ENCODE measurements around the gene TMIGD1. TPM values are rescaled to one million over a fixed set of nuclear protein-coding genes. Genes with fewer than 3 reads are reported as not detected.

The TMIGD1 gene
- polyA plus RNA-seq, 1 donor from 2014 or later: not detected

DNA sequence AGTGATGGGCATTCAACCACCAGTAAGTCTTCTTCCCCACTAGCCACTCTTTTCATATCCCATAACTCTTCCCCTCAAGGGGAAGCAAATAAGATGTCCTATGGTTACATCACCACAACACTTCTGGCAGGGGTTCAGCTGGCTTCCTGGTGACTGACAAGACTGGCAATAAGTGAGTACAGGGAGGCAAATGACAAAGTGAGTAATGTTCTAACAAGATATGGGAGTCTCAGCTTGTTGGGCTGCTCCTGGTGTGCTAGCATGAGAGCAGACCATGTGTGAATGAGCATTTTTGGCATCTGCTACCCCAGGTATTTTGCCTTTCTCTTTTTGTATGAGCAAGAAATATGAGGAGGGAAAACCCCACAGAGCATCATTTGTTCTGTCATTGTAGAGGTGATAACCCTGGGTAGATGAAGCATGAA, 9.9 kb downstream of the TMIGD1 start:
- Mint-ChIP-seq H3K9me3 (no peaks in the 10 kb centered on the region), H3K36me3 (no peaks in the 10 kb centered on the region), H3K4me1 (peaks cover 4 to 12% (median 9%) of the 10 kb centered on the region in 3 donors), H3K27me3 (no peaks in the 10 kb centered on the region), H3K27ac (no peak overlapping the region), H3K4me3 (peak overlapping the region in 1 of 4 donors; percentile 20)

GRCh38 chr17:30323262-30323894, 10.5 kb downstream of the TMIGD1 start:
- peak overlapping the region in 2 of 4 donors; percentile 47 to 53 for H3K4me3 Mint-ChIP-seq
- no peaks in the 10 kb centered on the region for H3K9me3 Mint-ChIP-seq
- H3K27me3 Mint-ChIP-seq: no peaks in the 10 kb centered on the region
- peaks cover 4 to 12% (median 9%) of the 10 kb centered on the region in 3 donors for H3K4me1 Mint-ChIP-seq
- H3K27ac Mint-ChIP-seq: no peak overlapping the region
- H3K36me3 Mint-ChIP-seq: no peaks in the 10 kb centered on the region

DNA sequence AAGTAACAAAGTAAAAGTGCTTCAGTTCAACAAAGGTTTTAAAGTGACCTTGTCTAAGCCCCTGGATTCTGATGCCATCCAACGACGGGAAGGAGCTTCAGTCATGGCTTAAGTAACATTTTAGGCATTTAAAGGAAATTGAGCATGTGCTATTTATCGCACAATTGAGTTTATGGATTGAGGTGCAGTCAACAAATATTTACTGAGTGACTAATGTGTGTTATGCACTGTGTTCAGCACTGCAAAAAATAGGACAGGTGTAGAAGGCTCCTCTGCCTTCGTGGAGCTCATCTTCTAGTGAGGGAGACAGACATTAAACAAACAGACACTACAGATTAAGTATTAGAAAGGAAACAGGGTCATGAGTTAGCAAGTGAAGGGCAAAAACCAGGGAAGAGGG, 12.5 kb downstream of the TMIGD1 start:
- H3K4me1 Mint-ChIP-seq: peaks cover 4 to 12% (median 9%) of the 10 kb centered on the region in 3 donors
- H3K27ac Mint-ChIP-seq: no peak overlapping the region
- no peaks in the 10 kb centered on the region for H3K36me3 Mint-ChIP-seq
- no peak overlapping the region for H3K4me3 Mint-ChIP-seq
- no peaks in the 10 kb centered on the region for H3K9me3 Mint-ChIP-seq
- H3K27me3 Mint-ChIP-seq: no peaks in the 10 kb centered on the region

DNA sequence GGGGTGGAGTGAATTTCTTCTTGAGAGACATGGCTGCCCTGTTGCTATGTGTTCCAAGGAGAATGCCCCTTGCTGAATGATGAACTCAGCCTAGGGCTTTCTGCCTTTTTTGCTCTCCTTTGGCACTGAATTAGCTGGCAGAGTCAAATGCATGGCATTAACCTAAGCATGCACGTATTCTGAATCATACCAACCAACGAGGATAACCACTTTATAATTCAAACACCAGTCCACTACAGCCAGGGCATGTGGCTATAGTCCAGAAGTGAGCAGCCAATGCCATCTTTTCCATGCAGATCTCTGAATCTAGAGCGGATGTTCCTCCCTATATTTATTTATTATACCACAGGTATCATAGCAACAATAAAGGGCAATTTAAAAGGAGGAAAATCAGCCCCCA, 15.7 kb downstream of the TMIGD1 start:
- Mint-ChIP-seq H3K27ac (no peak overlapping the region), H3K9me3 (no peaks in the 10 kb centered on the region), H3K4me3 (no peak overlapping the region), H3K4me1 (peaks cover 1 to 3% (median 2%) of the 10 kb centered on the region in 3 donors), H3K36me3 (no peaks in the 10 kb centered on the region), H3K27me3 (no peaks in the 10 kb centered on the region)

GRCh38 chr17:30316736-30317135, 17.1 kb downstream of the TMIGD1 start:
- H3K4me1 Mint-ChIP-seq: no peaks in the 10 kb centered on the region
- no peak overlapping the region for H3K27ac Mint-ChIP-seq
- no peaks in the 10 kb centered on the region for H3K9me3 Mint-ChIP-seq
- H3K27me3 Mint-ChIP-seq: no peaks in the 10 kb centered on the region
- no peaks in the 10 kb centered on the region for H3K36me3 Mint-ChIP-seq
- no peak overlapping the region for H3K4me3 Mint-ChIP-seq

- no peaks in the 10 kb centered on the region for H3K36me3 Mint-ChIP-seq
- H3K4me1 Mint-ChIP-seq: no peaks in the 10 kb centered on the region
- no peaks in the 10 kb centered on the region for H3K9me3 Mint-ChIP-seq
- no peak overlapping the region for H3K4me3 Mint-ChIP-seq
- H3K27ac Mint-ChIP-seq: no peak overlapping the region
- H3K27me3 Mint-ChIP-seq: no peaks in the 10 kb centered on the region
These were observed 18.8 kb downstream of the TMIGD1 start for GRCh38 chr17:30315106-30315505.

DNA sequence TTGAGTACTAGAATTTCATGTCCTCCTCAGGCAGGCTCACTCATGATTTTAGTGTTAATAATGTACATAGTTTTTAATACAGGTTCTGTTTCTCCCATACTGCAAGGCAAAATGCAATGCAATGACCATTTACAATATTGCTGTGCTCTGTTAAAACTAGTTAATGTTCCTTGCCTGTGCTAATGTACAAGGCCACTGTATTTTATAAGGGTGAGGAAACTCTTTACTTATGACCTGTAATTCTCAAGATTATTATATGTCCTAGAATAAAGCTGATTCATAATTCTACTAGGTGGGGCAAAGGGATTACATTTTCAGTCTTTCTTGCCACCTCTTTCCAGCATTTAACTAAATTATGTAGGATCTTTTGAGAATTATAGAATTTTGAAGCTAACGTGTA, 19.4 kb downstream of the TMIGD1 start:
- Mint-ChIP-seq H3K9me3 (no peaks in the 10 kb centered on the region), H3K27ac (no peak overlapping the region), H3K4me1 (no peaks in the 10 kb centered on the region), H3K36me3 (no peaks in the 10 kb centered on the region), H3K27me3 (no peaks in the 10 kb centered on the region), H3K4me3 (no peak overlapping the region)

DNA sequence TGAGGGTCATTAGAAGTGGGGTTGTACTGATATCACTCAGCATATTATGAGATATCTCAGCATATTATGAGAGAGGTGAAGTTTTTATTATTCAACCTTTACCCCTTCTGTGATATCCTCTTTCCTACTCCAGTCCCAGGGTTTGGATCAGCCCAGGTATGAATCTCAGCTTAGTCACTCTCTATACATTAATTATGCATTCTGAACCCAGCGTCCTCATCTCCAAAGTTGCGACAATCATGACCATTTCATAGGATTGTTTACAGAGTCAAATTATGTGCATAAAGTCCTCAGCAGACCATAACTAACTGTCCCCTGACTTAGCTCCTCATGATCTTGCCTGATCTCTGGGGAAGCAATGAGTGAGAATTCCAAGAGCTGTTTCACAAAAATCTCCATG, 21.6 kb downstream of the TMIGD1 start:
- H3K27me3 Mint-ChIP-seq: no peaks in the 10 kb centered on the region
- H3K36me3 Mint-ChIP-seq: no peaks in the 10 kb centered on the region
- H3K9me3 Mint-ChIP-seq: no peaks in the 10 kb centered on the region
- no peaks in the 10 kb centered on the region for H3K4me1 Mint-ChIP-seq
- H3K4me3 Mint-ChIP-seq: no peak overlapping the region
- no peak overlapping the region for H3K27ac Mint-ChIP-seq

DNA sequence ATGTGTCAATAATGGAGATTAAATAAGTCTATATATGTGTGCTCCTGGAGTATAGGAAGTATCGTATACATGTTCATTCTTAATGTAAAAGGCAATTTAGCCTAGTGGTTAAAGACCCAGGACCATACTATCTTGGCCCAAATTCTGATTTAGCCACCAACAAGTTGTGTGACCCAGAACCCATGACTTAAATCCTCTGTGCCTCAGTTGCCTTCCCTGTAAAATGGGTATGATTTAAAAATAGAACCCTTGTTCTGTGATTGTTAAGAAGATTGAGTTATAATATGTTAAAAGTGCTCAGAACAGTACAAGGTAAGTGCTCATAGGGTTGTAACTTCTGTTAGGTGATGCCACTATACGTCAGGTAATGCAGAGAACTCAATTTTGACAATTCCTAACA, 23.3 kb downstream of the TMIGD1 start:
- no peak overlapping the region for H3K27ac Mint-ChIP-seq
- H3K4me3 Mint-ChIP-seq: no peak overlapping the region
- H3K27me3 Mint-ChIP-seq: peaks cover 3% of the 10 kb centered on the region
- H3K9me3 Mint-ChIP-seq: no peaks in the 10 kb centered on the region
- H3K4me1 Mint-ChIP-seq: no peaks in the 10 kb centered on the region
- no peaks in the 10 kb centered on the region for H3K36me3 Mint-ChIP-seq

DNA sequence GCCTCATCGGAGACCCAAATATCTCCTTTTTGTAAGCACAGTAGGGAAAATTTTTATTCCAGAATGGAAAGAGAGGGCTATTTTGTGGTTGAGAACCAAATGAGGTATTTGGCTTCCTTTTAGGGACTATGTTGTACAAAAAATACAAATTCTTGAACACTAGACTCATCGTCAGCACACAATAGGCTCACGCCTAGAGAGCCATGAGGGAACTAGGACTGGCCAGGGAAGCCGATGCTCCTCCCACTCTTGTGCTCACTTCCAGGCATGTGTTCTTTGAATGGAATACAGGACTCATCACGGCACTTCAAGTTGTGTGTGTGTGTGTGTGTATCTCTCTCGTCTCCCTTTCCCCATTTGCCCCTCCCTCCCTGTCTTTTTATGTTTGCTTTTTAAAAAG, 24.3 kb downstream of the TMIGD1 start:
- Mint-ChIP-seq H3K4me3 (no peak overlapping the region), H3K36me3 (no peaks in the 10 kb centered on the region)

DNA sequence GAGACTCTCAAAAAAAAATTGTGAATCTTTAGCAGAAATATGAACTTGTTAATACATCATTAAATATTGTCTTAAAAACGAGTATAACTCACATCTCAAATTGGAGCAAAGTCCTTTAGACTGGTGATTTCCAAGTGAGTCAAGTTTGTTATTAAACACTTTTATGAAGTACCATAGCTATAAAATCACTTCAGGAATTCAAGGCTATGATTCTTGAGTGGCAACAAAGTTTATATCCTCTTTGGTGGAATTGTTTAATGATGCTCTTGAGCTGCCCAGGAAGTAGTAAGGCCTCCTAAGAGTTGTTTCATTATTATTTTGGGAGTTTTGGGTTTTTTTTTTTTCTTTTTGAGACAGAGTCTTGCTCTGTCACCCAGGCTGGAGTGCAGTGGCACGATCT, 25.5 kb downstream of the TMIGD1 start:
- Mint-ChIP-seq H3K4me3 (no peak overlapping the region), H3K27ac (no peak overlapping the region), H3K4me1 (no peaks in the 10 kb centered on the region), H3K36me3 (no peaks in the 10 kb centered on the region), H3K27me3 (peaks cover 7% of the 10 kb centered on the region), H3K9me3 (no peaks in the 10 kb centered on the region)

More for the DNA sequence above, 24.3 kb downstream of the TMIGD1 start:
- no peak overlapping the region for H3K27ac Mint-ChIP-seq
- no peaks in the 10 kb centered on the region for H3K4me1 Mint-ChIP-seq
- H3K27me3 Mint-ChIP-seq: peaks cover 7% of the 10 kb centered on the region
- no peaks in the 10 kb centered on the region for H3K9me3 Mint-ChIP-seq

- H3K4me1 Mint-ChIP-seq: peaks cover 0 to 8% (median 8%) of the 10 kb centered on the region in 3 donors
- H3K4me3 Mint-ChIP-seq: no peak overlapping the region
- peaks cover 7% of the 10 kb centered on the region for H3K27me3 Mint-ChIP-seq
- no peaks in the 10 kb centered on the region for H3K9me3 Mint-ChIP-seq
- H3K27ac Mint-ChIP-seq: no peak overlapping the region
- H3K36me3 Mint-ChIP-seq: no peaks in the 10 kb centered on the region
These were observed 29.1 kb downstream of the TMIGD1 start for GRCh38 chr17:30304778-30305177.

GRCh38 chr17:30302241-30302640, 31.6 kb downstream of the TMIGD1 start:
- no peak overlapping the region for H3K4me3 Mint-ChIP-seq
- peaks cover 7% of the 10 kb centered on the region for H3K27me3 Mint-ChIP-seq
- H3K4me1 Mint-ChIP-seq: peaks cover 0 to 8% (median 8%) of the 10 kb centered on the region in 3 donors
- no peaks in the 10 kb centered on the region for H3K36me3 Mint-ChIP-seq
- H3K9me3 Mint-ChIP-seq: peaks cover 0 to 3% (median 0%) of the 10 kb centered on the region in 3 donors
- no peak overlapping the region for H3K27ac Mint-ChIP-seq

- Mint-ChIP-seq H3K4me1 (peaks cover 0 to 8% (median 8%) of the 10 kb centered on the region in 3 donors), H3K27ac (no peak overlapping the region), H3K27me3 (peaks cover 6% of the 10 kb centered on the region), H3K36me3 (no peaks in the 10 kb centered on the region), H3K9me3 (peaks cover 0 to 3% (median 0%) of the 10 kb centered on the region in 3 donors), H3K4me3 (no peak overlapping the region)
These were observed 33.0 kb downstream of the TMIGD1 start for GRCh38 chr17:30300818-30301217.

DNA sequence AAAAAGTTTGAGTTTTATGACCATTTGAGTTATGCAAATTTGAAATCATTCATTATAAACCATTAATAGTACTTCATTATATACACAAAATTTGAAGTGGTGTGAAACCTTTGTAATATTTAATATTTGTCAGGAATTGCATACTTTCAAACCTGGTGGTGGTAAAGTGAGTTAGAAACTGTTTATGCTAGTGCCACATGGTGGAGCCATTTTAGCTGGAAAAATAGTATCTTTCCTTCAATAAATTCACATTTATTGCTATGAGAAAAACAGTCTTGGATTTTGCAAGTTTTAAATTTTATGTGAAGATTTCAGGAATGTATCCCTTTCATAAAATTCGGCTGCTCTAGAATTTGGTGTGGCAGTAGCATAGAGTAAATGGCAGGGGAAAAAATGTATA, 34.9 kb downstream of the TMIGD1 start:
- peaks cover 0 to 8% (median 8%) of the 10 kb centered on the region in 3 donors for H3K4me1 Mint-ChIP-seq
- no peak overlapping the region for H3K4me3 Mint-ChIP-seq
- H3K9me3 Mint-ChIP-seq: peaks cover 0 to 3% (median 0%) of the 10 kb centered on the region in 3 donors
- no peaks in the 10 kb centered on the region for H3K27me3 Mint-ChIP-seq
- H3K27ac Mint-ChIP-seq: no peak overlapping the region
- H3K36me3 Mint-ChIP-seq: no peaks in the 10 kb centered on the region

DNA sequence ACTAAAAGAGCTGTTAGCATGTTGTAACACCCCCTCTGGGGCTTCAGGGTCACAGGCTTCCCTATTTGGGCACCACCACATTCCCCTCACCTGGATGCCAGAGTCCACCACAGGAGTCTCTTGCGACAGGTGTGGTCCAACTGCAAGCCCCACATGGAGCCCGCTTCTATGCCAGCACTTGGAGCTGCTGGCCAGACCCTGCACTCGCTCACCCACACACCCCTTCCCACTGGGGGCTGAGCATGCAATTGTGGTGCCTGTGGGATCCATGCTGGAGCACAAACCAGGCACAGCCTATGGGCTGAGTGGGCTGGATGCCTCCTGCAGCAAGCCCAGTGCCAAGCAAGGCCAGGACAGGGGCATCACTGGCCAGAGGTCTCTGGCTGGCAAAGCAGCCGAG, 36.1 kb downstream of the TMIGD1 start:
- no peak overlapping the region for H3K4me3 Mint-ChIP-seq
- peaks cover 0 to 8% (median 8%) of the 10 kb centered on the region in 3 donors for H3K4me1 Mint-ChIP-seq
- H3K27me3 Mint-ChIP-seq: no peaks in the 10 kb centered on the region
- no peaks in the 10 kb centered on the region for H3K36me3 Mint-ChIP-seq
- H3K9me3 Mint-ChIP-seq: peaks cover 0 to 3% (median 0%) of the 10 kb centered on the region in 3 donors
- H3K27ac Mint-ChIP-seq: no peak overlapping the region
